Tibial artery (tissue), 4 donors: ENCODE data around the gene TM9SF1.

Experiments used
- DNase-seq, 2 donors: peaks; one replicate each; pipeline ENCODE4 v3.0.0-alpha.2; 2019
- H3K27ac ChIP-seq, 2 donors: fragments of 200-600 bp; sonication (generic) in 1 of 2; 1 replicate in 1 of 2; 2 replicates in 1 of 2; pipeline ENCODE4 v1.5.1; 2018 to 2019; ENCODE audit warnings: mild to moderate bottlenecking in 1 of 2
- H3K27me3 ChIP-seq, 2 donors: fragments of 200-600 bp; sonication (generic) in 1 of 2; one replicate each; pipeline versions ENCODE4 v1.5.1 to v1.6.0; 2016 to 2019
- H3K36me3 ChIP-seq, 3 donors: fragments of 200-600 bp; sonication (generic) in 2 of 3; one replicate each; pipeline ENCODE4 v1.5.1; 2016 to 2019; ENCODE audit warnings: mild to moderate bottlenecking in 2 of 3
- H3K4me1 ChIP-seq, 4 donors: fragments of 200-600 bp; sonication (generic) in 2 of 4; 1 replicate in 3 of 4; 2 replicates in 1 of 4; pipeline ENCODE4 v1.5.1; 2016 to 2019
- H3K4me3 ChIP-seq, 2 donors: fragments of 200-600 bp; sonication (generic) in 1 of 2; 1 replicate in 1 of 2; 2 replicates in 1 of 2; pipeline ENCODE4 v1.5.1; 2018 to 2019; ENCODE audit warnings: mild to moderate bottlenecking in 2 of 2
- H3K9me3 ChIP-seq, 3 donors: fragments of 200-600 bp; sonication (generic) in 1 of 3; one replicate each; pipeline ENCODE4 v1.5.1; 2016 to 2019
- intact Hi-C: fragments of 100-400 bp; cut with DNase I; formaldehyde crosslinking; loops from one replicate; pipeline ENCODE4 v1.15.0; 2023; ENCODE audit warnings: low total_unique reads
- TF ChIP-seq, protein P1 (sequence below), 2 experiments: fragments of 200-600 bp in 1 of 2; fragments of 450-650 bp in 1 of 2; IDR thresholded peaks; one replicate each; pipeline ENCODE4 v1.5.1; 2017 to 2019; ENCODE audit warnings: antibody characterized with exemption in 2 of 2, mild to moderate bottlenecking in 1 of 2, moderate library complexity in 1 of 2

The TM9SF1 gene

DNA sequence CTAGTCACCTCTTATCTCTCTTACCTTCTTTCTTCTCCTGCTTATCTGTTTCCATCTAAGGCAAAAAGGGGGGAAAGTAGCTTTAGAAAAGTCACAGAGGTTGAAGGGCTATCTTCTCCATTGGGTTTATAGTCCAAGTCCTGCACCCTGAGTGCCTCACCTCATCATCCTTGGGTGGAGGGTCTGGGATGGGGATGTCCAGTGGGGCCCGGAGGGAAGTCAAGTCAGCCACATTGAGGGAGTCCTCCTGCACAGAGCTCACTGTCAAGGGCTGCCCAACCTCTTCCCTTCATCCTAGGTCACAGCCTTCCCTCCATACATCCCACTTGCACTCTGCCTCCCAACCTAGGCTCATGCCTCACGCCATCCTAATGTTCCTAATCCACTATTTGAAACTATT, 50.0 kb downstream of the TM9SF1 start:
- H3K27ac ChIP-seq: peak overlapping the region; percentile 86 to 87
- peaks cover 11 to 17% (median 16%) of the 10 kb centered on the region in 3 donors for H3K36me3 ChIP-seq
- no peaks in the 10 kb centered on the region for H3K27me3 ChIP-seq
- intact Hi-C loops: loop anchor here (5.0 kb wide), 1 partner anchor 42 kb away; the partner anchor contains the start of gene IPO4
- peaks cover 18 to 45% (median 31%) of the 10 kb centered on the region in 4 donors for H3K4me1 ChIP-seq
- no peak for DNase-seq
- H3K4me3 ChIP-seq: no peak overlapping the region
- TF ChIP-seq, protein P1, sequence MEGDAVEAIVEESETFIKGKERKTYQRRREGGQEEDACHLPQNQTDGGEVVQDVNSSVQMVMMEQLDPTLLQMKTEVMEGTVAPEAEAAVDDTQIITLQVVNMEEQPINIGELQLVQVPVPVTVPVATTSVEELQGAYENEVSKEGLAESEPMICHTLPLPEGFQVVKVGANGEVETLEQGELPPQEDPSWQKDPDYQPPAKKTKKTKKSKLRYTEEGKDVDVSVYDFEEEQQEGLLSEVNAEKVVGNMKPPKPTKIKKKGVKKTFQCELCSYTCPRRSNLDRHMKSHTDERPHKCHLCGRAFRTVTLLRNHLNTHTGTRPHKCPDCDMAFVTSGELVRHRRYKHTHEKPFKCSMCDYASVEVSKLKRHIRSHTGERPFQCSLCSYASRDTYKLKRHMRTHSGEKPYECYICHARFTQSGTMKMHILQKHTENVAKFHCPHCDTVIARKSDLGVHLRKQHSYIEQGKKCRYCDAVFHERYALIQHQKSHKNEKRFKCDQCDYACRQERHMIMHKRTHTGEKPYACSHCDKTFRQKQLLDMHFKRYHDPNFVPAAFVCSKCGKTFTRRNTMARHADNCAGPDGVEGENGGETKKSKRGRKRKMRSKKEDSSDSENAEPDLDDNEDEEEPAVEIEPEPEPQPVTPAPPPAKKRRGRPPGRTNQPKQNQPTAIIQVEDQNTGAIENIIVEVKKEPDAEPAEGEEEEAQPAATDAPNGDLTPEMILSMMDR (IDR thresholded peaks at IDR 0.05): no peak
- no peaks in the 10 kb centered on the region for H3K9me3 ChIP-seq

DNA sequence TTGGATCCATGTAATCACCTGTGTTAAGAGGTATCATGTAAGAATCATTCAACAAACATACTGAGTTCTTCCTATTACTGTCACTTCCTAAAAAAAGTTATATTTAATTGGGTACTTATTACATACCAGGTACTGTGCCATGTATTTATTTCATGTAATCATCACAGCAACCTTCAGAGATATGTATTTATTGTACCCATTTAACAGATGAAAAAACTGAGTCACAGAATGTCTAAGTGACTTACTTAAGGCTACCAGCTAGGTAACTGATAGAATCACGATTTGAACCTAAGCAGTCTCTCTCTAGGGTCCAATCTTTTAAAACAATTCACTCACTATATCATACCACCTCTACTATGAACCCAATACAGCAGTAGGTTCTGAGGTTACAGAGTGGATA, 50.8 kb downstream of the TM9SF1 start:
- DNase-seq: no peak
- no peaks in the 10 kb centered on the region for H3K27me3 ChIP-seq
- peaks cover 4 to 12% (median 10%) of the 10 kb centered on the region in 3 donors for H3K36me3 ChIP-seq
- H3K9me3 ChIP-seq: no peaks in the 10 kb centered on the region
- no peak overlapping the region for H3K4me3 ChIP-seq
- peaks cover 18 to 52% (median 38%) of the 10 kb centered on the region in 4 donors for H3K4me1 ChIP-seq
- intact Hi-C loops: no loop called here
- TF ChIP-seq, protein P1 (IDR thresholded peaks at IDR 0.05): no peak
- H3K27ac ChIP-seq: no peak overlapping the region

DNA sequence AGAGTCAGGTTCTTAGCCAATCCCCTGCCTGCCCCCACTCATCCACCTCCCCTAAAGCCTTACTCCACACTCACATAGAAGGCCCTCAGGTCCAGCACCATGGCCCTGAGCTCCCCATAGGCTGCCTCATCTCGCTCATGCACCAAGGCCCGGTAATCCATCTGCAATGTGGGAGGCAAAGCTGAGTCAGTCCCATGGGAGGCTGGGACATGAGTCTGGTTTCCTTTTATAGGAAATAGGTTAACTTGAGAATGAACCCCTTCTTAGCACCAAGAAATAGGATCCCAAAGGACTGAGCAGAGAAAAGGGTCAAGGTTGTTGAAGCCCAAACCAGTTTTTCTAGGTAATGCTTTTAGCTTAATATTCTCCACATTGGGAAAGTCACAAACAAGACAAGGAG, 51.7 kb downstream of the TM9SF1 start:
- no peaks in the 10 kb centered on the region for H3K27me3 ChIP-seq
- intact Hi-C loops: no loop called here
- DNase-seq: no peak
- TF ChIP-seq, protein P1 (IDR thresholded peaks at IDR 0.05): no peak
- no peak overlapping the region for H3K4me3 ChIP-seq
- no peaks in the 10 kb centered on the region for H3K9me3 ChIP-seq
- H3K36me3 ChIP-seq: peaks cover 6 to 12% (median 12%) of the 10 kb centered on the region in 3 donors
- peaks cover 17 to 50% (median 39%) of the 10 kb centered on the region in 4 donors for H3K4me1 ChIP-seq
- no peak overlapping the region for H3K27ac ChIP-seq

DNA sequence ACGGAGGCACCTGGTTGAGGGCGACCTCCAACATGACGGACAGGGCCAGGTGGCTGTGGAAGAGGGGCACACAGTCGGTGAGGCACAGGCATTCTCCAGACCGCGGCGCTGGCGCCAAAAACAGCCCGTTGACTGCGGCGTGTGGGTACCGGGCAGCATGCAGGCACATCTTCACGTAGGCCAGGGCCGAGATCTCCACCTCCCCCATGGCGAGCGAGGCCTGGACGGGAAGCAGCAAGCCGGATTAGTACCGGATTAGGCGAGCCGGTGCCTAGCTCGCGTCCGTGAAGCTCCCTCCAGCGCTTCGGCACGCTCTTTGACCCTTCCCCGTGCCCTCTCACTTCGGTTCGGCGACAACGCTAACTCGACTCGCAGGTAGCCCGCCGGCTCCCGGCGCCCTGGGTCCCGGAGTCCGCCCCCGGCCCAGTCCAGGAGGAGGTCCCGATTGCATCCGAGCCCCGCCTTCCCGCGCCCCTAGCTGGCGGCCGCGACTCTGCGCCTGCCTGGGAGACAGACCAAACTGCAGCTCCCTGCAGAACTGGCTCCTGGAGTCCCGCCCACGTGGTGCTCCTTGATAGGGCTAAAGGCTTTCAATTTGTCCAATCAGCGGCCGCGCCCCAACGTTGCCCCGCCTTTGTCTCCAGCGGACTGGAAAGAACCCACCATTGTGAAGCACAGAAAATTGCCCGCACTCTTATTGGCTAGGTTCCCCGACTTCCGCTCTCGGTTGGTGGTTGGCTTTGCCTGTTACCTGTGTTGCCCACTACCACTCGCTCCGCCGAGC, 54.0 kb downstream of the TM9SF1 start, which contains the start of gene EMC9:
TSS of gene EMC9 (minus strand) at position 495 of the 784 bp plus-strand sequence. CDS start at position 208, 287 bp downstream.
- Histone ChIP-seq H3K9me3 (no peaks in the 10 kb centered on the region), H3K27ac (peak within 1 kb of the TSS; percentile 91 to 92), H3K4me1 (peaks cover 7 to 58% (median 42%) of the 10 kb centered on the region in 4 donors), H3K27me3 (no peaks in the 10 kb centered on the region), H3K36me3 (peaks cover 12 to 24% (median 24%) of the 10 kb centered on the region in 3 donors), H3K4me3 (peak within 1 kb of the TSS; percentile 86 to 93)
- TF ChIP-seq, protein P1 (IDR thresholded peaks at IDR 0.05): peak; percentile 63 to 65
- peak; percentile 100 for DNase-seq
- intact Hi-C loops: no loop called here

DNA sequence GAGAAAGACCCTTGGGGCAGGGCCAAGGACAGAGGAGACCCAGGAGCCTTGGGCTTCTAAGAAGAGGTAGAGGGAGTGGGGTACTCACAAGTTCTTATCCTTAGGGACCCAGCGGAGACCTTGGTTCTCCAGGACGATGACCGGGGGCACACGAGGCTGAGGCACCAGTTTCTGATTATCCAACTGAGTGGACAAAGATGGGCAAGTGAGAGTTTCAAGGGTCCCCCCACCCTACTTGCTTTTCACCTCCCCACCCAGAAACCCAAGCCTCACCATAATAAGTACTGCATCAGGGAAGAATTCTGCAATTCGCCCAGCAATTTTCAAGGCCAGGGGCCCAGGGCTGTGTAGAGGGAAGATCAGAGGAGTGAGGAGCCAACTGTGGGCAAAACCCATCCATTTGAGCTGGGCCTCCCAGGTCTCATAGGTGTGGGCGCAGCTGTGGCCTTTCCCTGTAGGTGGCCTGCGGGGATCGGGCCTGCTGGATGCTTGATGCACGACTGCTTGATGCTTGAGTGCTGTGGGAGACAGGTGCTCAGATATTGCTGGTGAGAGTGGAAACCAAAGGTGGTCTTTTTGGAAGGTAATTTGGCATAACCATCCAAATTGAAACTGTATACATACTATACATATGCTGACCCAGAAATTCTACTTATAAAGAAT, 55.8 kb downstream of the TM9SF1 start:
- Histone ChIP-seq H3K4me1 (peaks cover 7 to 49% (median 36%) of the 10 kb centered on the region in 4 donors), H3K4me3 (no peak overlapping the region), H3K36me3 (peaks cover 12 to 24% (median 24%) of the 10 kb centered on the region in 3 donors), H3K27me3 (no peaks in the 10 kb centered on the region), H3K9me3 (no peaks in the 10 kb centered on the region), H3K27ac (peak overlapping the region; percentile 22 to 91)
- DNase-seq: no peak
- TF ChIP-seq, protein P1 (IDR thresholded peaks at IDR 0.05): no peak
- intact Hi-C loops: no loop called here
